Activated T-helper 17 cell treated with anti-CD3 and anti-CD28 coated beads, Interleukin-2, amount 50 U/mL, for 72 hours (primary cell): ENCODE results near the gene GATA2. TPM values are rescaled to one million over a fixed set of nuclear protein-coding genes. Genes with fewer than 3 reads are reported as not detected.

Experiments used
- ATAC-seq: fragments of 150-1000 bp; cut with Tn5 transposase; replicated peaks from 2 replicates; pipeline ENCODE4 v1.10.0; 2021; ENCODE audit warnings: mild to moderate bottlenecking, moderate library complexity
- H3K27ac Mint-ChIP-seq: one replicate; pipeline ENCODE4 v1.8.0; 2022; ENCODE audit warnings: mixed read lengths
- H3K27me3 Mint-ChIP-seq: one replicate; pipeline ENCODE4 v1.8.0; 2022; ENCODE audit warnings: mixed read lengths
- H3K36me3 Mint-ChIP-seq: one replicate; pipeline ENCODE4 v1.8.0; 2022; ENCODE audit warnings: low read depth, mild to moderate bottlenecking, mixed read lengths
- H3K4me1 Mint-ChIP-seq: one replicate; pipeline ENCODE4 v1.8.0; 2022; ENCODE audit warnings: mixed read lengths
- H3K4me3 Mint-ChIP-seq: one replicate; pipeline ENCODE4 v1.8.0; 2022; ENCODE audit warnings: mild to moderate bottlenecking, mixed read lengths
- H3K9me3 Mint-ChIP-seq: one replicate; pipeline ENCODE4 v1.8.0; 2022; ENCODE audit warnings: mixed read lengths
- total RNA-seq, 2 donors: library from RNA; stranded (reverse); gene quantifications; one replicate each; pipeline ENCODE4 v1.2.3, GENCODE V29; 2022

The GATA2 gene
- total RNA-seq, 2 donors from 2014 or later, result 0.17 to 1.1 TPM

GRCh38 chr3:128496019-128496601 is 3.1 kb upstream of the GATA2 start:
- Mint-ChIP-seq H3K27ac (no peak overlapping the region), H3K27me3 (peaks cover 52% of the 10 kb centered on the region), H3K4me1 (no peaks in the 10 kb centered on the region), H3K36me3 (no peaks in the 10 kb centered on the region), H3K9me3 (no peaks in the 10 kb centered on the region), H3K4me3 (peak overlapping the region; percentile 12)
- no peak for ATAC-seq

- Mint-ChIP-seq H3K4me1 (no peaks in the 10 kb centered on the region), H3K27ac (no peak overlapping the region), H3K27me3 (peaks cover 46% of the 10 kb centered on the region), H3K36me3 (no peaks in the 10 kb centered on the region), H3K4me3 (peak overlapping the region; percentile 12), H3K9me3 (no peaks in the 10 kb centered on the region)
- no peak for ATAC-seq
Measured at GRCh38 chr3:128495435-128495970, 2.5 kb upstream of the GATA2 start.

GRCh38 chr3:128494367-128494650 is 1.3 kb upstream of the GATA2 start:
- H3K27ac Mint-ChIP-seq, result no peak overlapping the region
- no peak overlapping the region for H3K4me3 Mint-ChIP-seq
- H3K4me1 Mint-ChIP-seq, result no peaks in the 10 kb centered on the region
- H3K36me3 Mint-ChIP-seq, result no peaks in the 10 kb centered on the region
- H3K9me3 Mint-ChIP-seq, result no peaks in the 10 kb centered on the region
- ATAC-seq, result no peak
- peaks cover 47% of the 10 kb centered on the region for H3K27me3 Mint-ChIP-seq

DNA sequence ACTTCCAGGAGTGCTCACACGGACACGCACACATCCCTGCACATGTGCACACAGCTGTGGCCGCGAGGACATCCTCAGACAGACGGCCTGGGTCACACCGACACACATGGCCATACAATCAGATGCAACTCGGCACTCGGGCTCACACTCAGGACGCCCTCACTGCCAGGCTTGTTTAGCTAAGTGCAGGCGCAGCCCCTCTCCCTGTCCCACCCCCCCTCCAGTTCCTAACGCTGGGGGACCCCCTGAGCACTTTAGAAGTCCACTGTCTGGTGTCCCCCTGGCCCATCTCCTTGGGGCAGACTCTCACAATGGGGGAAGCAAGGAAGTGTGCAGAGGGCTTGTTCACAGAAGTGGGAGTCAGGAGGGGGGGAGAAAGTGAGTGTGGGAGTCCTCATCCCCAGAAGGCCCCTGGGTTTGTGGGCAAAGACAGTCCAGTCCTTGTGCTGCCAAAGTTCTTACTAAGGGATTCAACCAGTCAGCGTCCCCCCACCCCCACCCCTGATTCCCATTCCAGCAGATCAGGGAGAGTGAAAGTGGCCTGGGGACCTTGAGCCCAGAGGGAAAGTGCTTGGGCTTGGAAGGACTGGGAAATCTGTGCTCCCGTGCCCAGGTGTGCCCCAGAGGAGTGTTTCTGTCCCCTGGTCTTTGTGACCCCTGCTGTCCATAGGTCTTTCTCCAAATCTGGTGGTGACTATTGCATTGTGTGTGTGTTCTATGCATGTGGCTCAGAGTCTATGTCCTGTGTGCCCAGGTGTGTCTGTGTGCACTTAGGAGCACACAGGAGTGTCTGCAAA is 767 bp upstream of the GATA2 start:
- no peaks in the 10 kb centered on the region for H3K9me3 Mint-ChIP-seq

DNA sequence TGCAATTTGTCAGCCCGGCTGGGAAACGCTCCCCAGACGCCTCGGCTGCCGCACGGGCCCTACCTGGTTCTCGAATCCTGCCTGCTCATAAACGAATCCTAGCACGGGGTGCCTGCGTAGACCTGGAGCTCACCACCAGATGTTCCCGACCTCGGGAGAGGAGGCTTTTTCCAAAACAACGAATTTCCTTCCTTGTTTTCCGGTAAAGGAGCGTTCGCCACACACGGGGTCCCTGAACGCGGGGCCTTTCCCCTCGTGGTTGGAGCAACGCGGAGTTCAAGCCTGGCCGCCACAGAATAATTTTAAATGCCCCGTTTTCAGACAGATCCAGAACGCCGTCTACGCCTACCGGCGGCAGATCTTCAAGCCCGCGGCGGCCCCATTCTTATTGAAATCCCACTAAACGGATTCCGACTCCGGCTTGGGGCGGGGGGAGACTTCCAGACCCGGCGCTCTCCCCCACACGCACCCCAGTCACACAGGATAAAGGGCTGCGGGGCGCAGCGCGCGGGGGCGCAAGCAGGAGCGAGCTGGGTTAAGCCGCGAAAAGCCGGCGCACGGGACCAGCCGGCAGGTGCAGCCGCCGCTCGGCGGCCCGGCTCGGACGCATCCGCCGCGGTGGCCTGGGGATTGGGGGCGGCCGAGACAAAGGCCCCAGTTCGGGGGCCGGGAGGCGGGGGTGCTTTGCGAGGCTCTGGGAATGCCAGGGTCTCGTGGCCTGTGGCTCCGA is 895 bp downstream of the GATA2 start:
- peaks cover 4% of the 10 kb centered on the region for H3K4me1 Mint-ChIP-seq
- H3K4me3 Mint-ChIP-seq, result peak overlapping the region; percentile 30
- H3K27ac Mint-ChIP-seq, result no peak overlapping the region
- no peaks in the 10 kb centered on the region for H3K36me3 Mint-ChIP-seq
- no peak for ATAC-seq
- H3K27me3 Mint-ChIP-seq, result peaks cover 43% of the 10 kb centered on the region
- no peaks in the 10 kb centered on the region for H3K9me3 Mint-ChIP-seq

More for the DNA sequence above, 767 bp upstream of the GATA2 start:
- Mint-ChIP-seq H3K27me3 (peaks cover 45% of the 10 kb centered on the region), H3K4me3 (no peak overlapping the region), H3K36me3 (no peaks in the 10 kb centered on the region), H3K27ac (no peak overlapping the region), H3K4me1 (no peaks in the 10 kb centered on the region)
- ATAC-seq, result no peak

- no peak overlapping the region for H3K27ac Mint-ChIP-seq
Measured at GRCh38 chr3:128491691-128491940, 1.4 kb downstream of the GATA2 start.

GRCh38 chr3:128490915-128491690 is 1.9 kb downstream of the GATA2 start:
- no peaks in the 10 kb centered on the region for H3K36me3 Mint-ChIP-seq
- no peak for ATAC-seq
- H3K27ac Mint-ChIP-seq, result no peak overlapping the region

More at GRCh38 chr3:128491691-128491940, 1.4 kb downstream of the GATA2 start:
- no peaks in the 10 kb centered on the region for H3K9me3 Mint-ChIP-seq
- H3K36me3 Mint-ChIP-seq, result no peaks in the 10 kb centered on the region
- peaks cover 5% of the 10 kb centered on the region for H3K4me1 Mint-ChIP-seq
- H3K4me3 Mint-ChIP-seq, result peak overlapping the region; percentile 30
- no peak for ATAC-seq
- H3K27me3 Mint-ChIP-seq, result peaks cover 44% of the 10 kb centered on the region

GRCh38 chr3:128490650-128490914 is 2.4 kb downstream of the GATA2 start:
- H3K27me3 Mint-ChIP-seq, result peaks cover 45% of the 10 kb centered on the region
- peaks cover 5% of the 10 kb centered on the region for H3K4me1 Mint-ChIP-seq
- no peaks in the 10 kb centered on the region for H3K36me3 Mint-ChIP-seq
- ATAC-seq, result no peak
- H3K4me3 Mint-ChIP-seq, result no peak overlapping the region
- no peak overlapping the region for H3K27ac Mint-ChIP-seq
- no peaks in the 10 kb centered on the region for H3K9me3 Mint-ChIP-seq

More at GRCh38 chr3:128490915-128491690, 1.9 kb downstream of the GATA2 start:
- Mint-ChIP-seq H3K4me1 (peaks cover 5% of the 10 kb centered on the region), H3K9me3 (no peaks in the 10 kb centered on the region), H3K27me3 (peaks cover 46% of the 10 kb centered on the region), H3K4me3 (no peak overlapping the region)

DNA sequence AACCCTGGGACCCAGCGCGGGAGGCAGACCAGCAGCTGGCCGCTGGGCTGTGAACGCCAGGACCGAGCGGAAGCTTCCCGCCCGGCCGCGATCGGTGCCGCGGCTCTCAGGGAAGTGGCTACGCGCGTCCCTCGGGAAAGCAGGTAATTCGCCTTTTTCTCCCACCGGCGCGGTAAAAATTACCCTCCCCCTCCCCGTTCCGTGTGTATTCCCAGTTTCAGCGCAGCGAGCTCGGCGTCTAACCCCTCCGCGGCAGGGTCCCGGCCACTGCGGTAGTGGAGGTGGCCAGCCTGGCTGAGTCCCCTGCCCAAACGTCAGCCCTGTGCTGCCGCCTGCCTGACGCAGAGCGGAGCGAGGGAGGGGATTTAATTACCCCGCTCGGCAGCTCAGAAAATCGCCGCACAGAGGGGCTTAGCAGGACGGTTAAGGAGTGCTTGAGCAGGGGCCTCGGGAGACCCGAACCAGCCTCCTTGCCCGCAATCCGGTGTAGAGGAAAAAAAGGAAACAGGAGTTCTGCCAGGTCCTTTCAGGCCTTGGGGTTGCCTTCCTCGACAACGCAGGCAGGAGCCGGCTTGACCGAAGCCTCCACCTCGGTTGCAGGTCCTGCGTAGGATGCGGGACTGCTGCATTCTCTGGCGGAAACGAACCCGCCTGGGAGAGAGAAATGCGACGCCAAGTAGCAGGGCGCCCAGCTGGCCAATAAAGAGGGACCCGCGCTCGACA is 2.9 kb downstream of the GATA2 start:
- Mint-ChIP-seq H3K27me3 (peaks cover 48% of the 10 kb centered on the region), H3K9me3 (no peaks in the 10 kb centered on the region), H3K4me3 (peak overlapping the region; percentile 64), H3K36me3 (no peaks in the 10 kb centered on the region), H3K4me1 (peaks cover 5% of the 10 kb centered on the region), H3K27ac (no peak overlapping the region)
- no peak for ATAC-seq

GRCh38 chr3:128489674-128489926 is 3.4 kb downstream of the GATA2 start:
- Mint-ChIP-seq H3K4me3 (peak overlapping the region; percentile 64), H3K27ac (no peak overlapping the region), H3K4me1 (peaks cover 5% of the 10 kb centered on the region), H3K27me3 (peaks cover 47% of the 10 kb centered on the region), H3K9me3 (no peaks in the 10 kb centered on the region), H3K36me3 (no peaks in the 10 kb centered on the region)
- ATAC-seq, result no peak

DNA sequence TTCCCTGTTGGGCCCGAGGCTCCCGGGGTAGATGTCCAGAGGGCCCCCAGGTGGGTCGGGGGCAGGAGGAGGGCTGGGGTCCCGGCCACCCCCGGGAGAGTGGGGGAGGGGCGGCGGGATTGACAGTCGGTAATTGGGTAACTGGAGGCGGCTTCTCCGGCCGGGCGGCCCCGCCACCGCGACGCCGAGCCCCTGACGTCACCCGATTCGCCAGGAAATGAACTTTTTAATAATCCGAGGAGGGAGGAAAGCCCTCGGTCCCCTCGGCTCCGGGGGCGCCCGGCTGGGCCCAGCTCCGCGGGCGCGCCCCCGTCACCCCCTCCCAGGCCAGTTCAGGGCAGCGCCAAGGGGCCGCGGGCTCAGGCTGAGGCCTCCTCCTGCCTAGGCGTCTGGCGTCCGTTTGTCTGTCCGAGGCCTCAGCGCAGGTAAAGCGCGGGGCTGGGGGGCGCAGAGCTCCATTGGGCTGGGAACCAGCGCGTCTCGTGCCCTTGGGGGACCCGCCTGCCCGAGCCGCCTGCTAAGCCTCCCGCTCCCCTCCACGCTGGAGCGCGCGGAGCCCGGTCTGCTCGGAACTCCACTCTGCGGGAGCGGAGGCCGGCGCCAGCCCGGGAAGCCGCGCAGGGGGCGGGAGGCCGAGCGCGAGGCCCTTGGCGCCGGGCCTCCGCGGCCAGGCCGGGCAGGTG is 3.9 kb downstream of the GATA2 start:
- no peak for ATAC-seq
- Mint-ChIP-seq H3K27me3 (peaks cover 46% of the 10 kb centered on the region), H3K27ac (no peak overlapping the region)

GRCh38 chr3:128488636-128488990 is 4.4 kb downstream of the GATA2 start:
- Mint-ChIP-seq H3K9me3 (no peaks in the 10 kb centered on the region), H3K4me1 (peaks cover 5% of the 10 kb centered on the region), H3K27ac (no peak overlapping the region)

More for the DNA sequence above, 3.9 kb downstream of the GATA2 start:
- Mint-ChIP-seq H3K9me3 (no peaks in the 10 kb centered on the region), H3K4me3 (peak overlapping the region; percentile 70), H3K4me1 (peaks cover 5% of the 10 kb centered on the region), H3K36me3 (no peaks in the 10 kb centered on the region)

DNA sequence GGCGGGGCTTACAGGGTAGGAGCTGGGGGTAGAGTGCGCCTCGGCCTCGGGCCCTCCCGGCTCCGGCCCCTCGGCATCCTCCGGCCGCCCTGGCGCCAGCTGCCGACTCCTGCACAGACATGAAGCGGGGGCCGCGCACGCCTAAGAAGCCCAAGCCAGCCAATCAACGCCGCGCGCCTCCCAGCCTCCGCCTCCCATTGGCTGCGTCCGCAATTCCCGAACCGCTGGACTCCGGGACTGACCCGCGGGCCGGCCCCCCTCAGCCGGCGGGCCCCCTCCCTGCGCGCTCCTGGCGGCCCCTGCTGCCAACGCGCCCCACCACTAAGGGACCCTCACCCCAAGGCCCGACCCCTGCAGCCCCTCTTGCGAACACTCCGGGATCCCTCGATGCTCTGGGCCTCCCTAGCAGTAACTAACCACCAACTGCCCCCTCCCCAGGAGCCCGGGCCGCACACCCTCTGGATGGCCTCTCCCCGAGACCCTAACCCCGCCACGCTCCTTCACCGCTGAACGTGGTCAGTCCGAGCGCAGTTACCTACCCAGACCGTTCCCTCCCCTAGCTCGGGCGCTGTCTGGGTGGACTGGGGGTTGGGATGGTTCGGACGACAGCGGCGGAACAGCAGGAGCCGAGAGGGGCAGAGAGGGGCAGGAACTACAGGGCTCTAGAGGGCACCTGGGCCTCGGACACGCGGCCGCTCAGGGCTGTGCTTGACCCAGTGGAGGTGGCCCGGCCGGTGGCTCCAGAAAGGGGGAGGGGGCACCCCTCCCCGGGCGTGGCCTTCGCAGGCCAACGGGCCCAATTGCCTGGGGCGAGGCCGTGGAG is 5.0 kb downstream of the GATA2 start:
- H3K36me3 Mint-ChIP-seq, result no peaks in the 10 kb centered on the region
- peaks cover 9% of the 10 kb centered on the region for H3K4me1 Mint-ChIP-seq
- H3K4me3 Mint-ChIP-seq, result peak overlapping the region; percentile 70

More at GRCh38 chr3:128488636-128488990, 4.4 kb downstream of the GATA2 start:
- H3K36me3 Mint-ChIP-seq, result no peaks in the 10 kb centered on the region
- peaks cover 49% of the 10 kb centered on the region for H3K27me3 Mint-ChIP-seq
- no peak for ATAC-seq
- H3K4me3 Mint-ChIP-seq, result peak overlapping the region; percentile 70

More for the DNA sequence above, 5.0 kb downstream of the GATA2 start:
- peak; percentile 39 for ATAC-seq
- Mint-ChIP-seq H3K9me3 (no peaks in the 10 kb centered on the region), H3K27me3 (peaks cover 51% of the 10 kb centered on the region), H3K27ac (no peak overlapping the region)
